ENCODE measurements around the gene CELSR1.
"Not testable (repeated sequence)": the region's sequence is repeated elsewhere in the genome, so short reads cannot be mapped to it uniquely, and the experiment has no call there.

CELSR1 gene

DNA sequence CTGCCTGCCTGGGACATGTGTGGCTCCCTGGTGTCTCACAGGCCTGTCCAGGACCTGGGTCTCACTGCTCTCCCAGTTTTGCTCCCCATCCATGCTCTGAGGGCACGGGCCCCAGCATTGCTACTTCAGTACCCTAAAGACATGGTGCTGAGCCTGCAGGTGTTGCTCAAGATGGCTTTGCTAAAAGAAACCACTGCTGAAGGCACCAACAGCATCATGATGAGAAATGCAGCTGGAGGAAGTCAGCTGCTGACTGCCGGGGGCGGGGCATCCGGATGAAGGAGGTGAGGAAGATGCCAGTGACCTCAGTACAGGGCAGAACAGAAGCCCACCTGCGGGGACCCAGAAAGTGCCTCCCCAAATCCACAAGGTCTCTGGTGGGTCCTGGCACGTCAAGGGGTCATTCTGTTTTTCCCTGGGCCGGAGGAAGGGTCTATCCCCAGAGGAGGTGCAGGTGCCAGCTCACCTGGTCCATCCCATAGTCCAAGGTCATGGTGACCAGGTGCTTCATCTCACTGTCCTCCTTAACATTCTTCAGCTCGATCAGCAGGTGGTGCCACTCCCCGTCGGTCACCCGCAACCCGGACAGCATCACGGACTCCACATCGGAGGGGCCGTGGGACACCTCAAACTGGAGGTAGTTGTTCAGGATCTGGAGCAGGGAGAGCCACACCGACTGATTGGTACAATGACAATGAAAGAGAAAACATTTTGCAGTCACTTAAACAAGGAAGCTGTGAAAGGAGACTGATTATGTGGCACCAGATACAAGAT, 138.0 kb downstream of the CELSR1 start:
- DNase-seq: no peak
- H4K8ac ChIP-seq (ENCODE audit: low read depth, low read length): no peak overlapping the region
- H2BK15ac ChIP-seq (replicated peaks; ENCODE audit: low read depth): no peak overlapping the region
- no peak overlapping the region for H3K18ac ChIP-seq (ENCODE audit: low read length)
- H3K79me1 ChIP-seq (ENCODE audit: low read length): no peaks in the 10 kb centered on the region
- no peak overlapping the region for H2BK5ac ChIP-seq (ENCODE audit: low read length)
- no peaks in the 10 kb centered on the region for H3K79me2 ChIP-seq (ENCODE audit: control insufficient read depth, insufficient read depth, low read length)
- H3K4me2 ChIP-seq (ENCODE audit: low read length): no peak overlapping the region
- H2BK120ac ChIP-seq (ENCODE audit: low read depth, low read length): no peak overlapping the region
- no peak overlapping the region for H3K9ac ChIP-seq (ENCODE audit: low read length)
- no CpG with 5 or more reads among the region's 16 CpGs for WGBS (ENCODE audit: extremely low coverage, insufficient coverage, low lambda C conversion rate)
- H3K4me1 ChIP-seq (ENCODE audit: control insufficient read depth, low read depth, low read length): no peaks in the 10 kb centered on the region
- no peak overlapping the region for H3K4ac ChIP-seq (ENCODE audit: low read depth, low read length)
- H3K23ac ChIP-seq (ENCODE audit: low read length): no peak overlapping the region
- H3K36me3 ChIP-seq (ENCODE audit: control insufficient read depth, insufficient read depth, low read length): no peaks in the 10 kb centered on the region
- H3K56ac ChIP-seq (ENCODE audit: low read length): no peak overlapping the region
- H3K27me3 ChIP-seq (ENCODE audit: insufficient read depth, low read length, poor library complexity): no peaks in the 10 kb centered on the region
- no peak overlapping the region for H4K5ac ChIP-seq (ENCODE audit: low read length)
- H2AK5ac ChIP-seq (ENCODE audit: low read length): no peak overlapping the region
- H3K4me3 ChIP-seq (ENCODE audit: low read length): no peak overlapping the region
- no peak overlapping the region for H3K27ac ChIP-seq (ENCODE audit: low read depth, low read length)

GRCh38 chr22:46397951-46398350, 139.5 kb downstream of the CELSR1 start:
- Histone ChIP-seq H2BK120ac (ENCODE audit: low read depth, low read length) (no peak overlapping the region), H3K23ac (ENCODE audit: low read length) (no peak overlapping the region), H3K4me2 (ENCODE audit: low read length) (no peak overlapping the region), H3K4me1 (ENCODE audit: control insufficient read depth, low read depth, low read length) (no peaks in the 10 kb centered on the region), H3K56ac (ENCODE audit: low read length) (no peak overlapping the region), H3K27me3 (ENCODE audit: insufficient read depth, low read length, poor library complexity) (no peaks in the 10 kb centered on the region), H3K27ac (ENCODE audit: low read depth, low read length) (no peak overlapping the region), H3K4me3 (ENCODE audit: low read length) (no peak overlapping the region), H3K4ac (ENCODE audit: low read depth, low read length) (no peak overlapping the region), H2BK5ac (ENCODE audit: low read length) (no peak overlapping the region), H3K79me1 (ENCODE audit: low read length) (no peaks in the 10 kb centered on the region), H3K79me2 (ENCODE audit: control insufficient read depth, insufficient read depth, low read length) (no peaks in the 10 kb centered on the region), H2AK5ac (ENCODE audit: low read length) (no peak overlapping the region), H3K9ac (ENCODE audit: low read length) (no peak overlapping the region), H4K8ac (ENCODE audit: low read depth, low read length) (no peak overlapping the region), H2BK15ac (replicated peaks; ENCODE audit: low read depth) (no peak overlapping the region), H3K18ac (ENCODE audit: low read length) (no peak overlapping the region), H3K36me3 (ENCODE audit: control insufficient read depth, insufficient read depth, low read length) (no peaks in the 10 kb centered on the region), H4K5ac (ENCODE audit: low read length) (no peak overlapping the region)
- DNase-seq: no peak
- WGBS (ENCODE audit: extremely low coverage, insufficient coverage, low lambda C conversion rate): no CpG with 5 or more reads among the region's 19 CpGs

DNA sequence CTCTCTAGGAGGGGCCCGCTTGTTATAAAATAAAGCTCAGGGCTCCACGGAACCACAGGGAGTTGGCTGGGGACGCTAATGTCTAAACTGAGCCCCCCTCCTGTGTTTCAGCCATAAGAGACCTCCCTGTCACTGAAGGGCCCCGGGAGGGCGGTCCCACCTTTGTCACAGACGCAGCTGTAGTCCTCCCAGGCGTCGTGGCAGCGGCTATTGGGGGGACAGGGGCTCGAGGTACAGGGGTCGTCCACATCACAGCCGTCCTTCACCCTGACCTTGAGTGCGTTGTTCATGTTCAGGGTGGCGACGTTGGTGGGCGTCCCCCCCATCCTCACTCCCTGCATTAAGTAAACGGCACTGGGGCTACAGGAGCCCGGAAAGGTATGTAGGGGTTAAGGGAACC, 139.9 kb downstream of the CELSR1 start:
- no peak overlapping the region for H4K8ac ChIP-seq (ENCODE audit: low read depth, low read length)
- no CpG with 5 or more reads among the region's 18 CpGs for WGBS (ENCODE audit: extremely low coverage, insufficient coverage, low lambda C conversion rate)
- no peaks in the 10 kb centered on the region for H3K79me1 ChIP-seq (ENCODE audit: low read length)
- no peaks in the 10 kb centered on the region for H3K4me1 ChIP-seq (ENCODE audit: control insufficient read depth, low read depth, low read length)
- H3K4me2 ChIP-seq (ENCODE audit: low read length): no peak overlapping the region
- H3K23ac ChIP-seq (ENCODE audit: low read length): no peak overlapping the region
- no peaks in the 10 kb centered on the region for H3K36me3 ChIP-seq (ENCODE audit: control insufficient read depth, insufficient read depth, low read length)
- no peak overlapping the region for H3K9ac ChIP-seq (ENCODE audit: low read length)
- no peak overlapping the region for H3K4ac ChIP-seq (ENCODE audit: low read depth, low read length)
- H3K27ac ChIP-seq (ENCODE audit: low read depth, low read length): no peak overlapping the region
- no peak overlapping the region for H2BK120ac ChIP-seq (ENCODE audit: low read depth, low read length)
- H2BK15ac ChIP-seq (replicated peaks; ENCODE audit: low read depth): no peak overlapping the region
- no peak for DNase-seq
- no peaks in the 10 kb centered on the region for H3K27me3 ChIP-seq (ENCODE audit: insufficient read depth, low read length, poor library complexity)
- H3K79me2 ChIP-seq (ENCODE audit: control insufficient read depth, insufficient read depth, low read length): no peaks in the 10 kb centered on the region
- H3K18ac ChIP-seq (ENCODE audit: low read length): no peak overlapping the region
- H3K56ac ChIP-seq (ENCODE audit: low read length): no peak overlapping the region
- H3K4me3 ChIP-seq (ENCODE audit: low read length): no peak overlapping the region
- H2AK5ac ChIP-seq (ENCODE audit: low read length): no peak overlapping the region
- H4K5ac ChIP-seq (ENCODE audit: low read length): no peak overlapping the region
- no peak overlapping the region for H2BK5ac ChIP-seq (ENCODE audit: low read length)

DNA sequence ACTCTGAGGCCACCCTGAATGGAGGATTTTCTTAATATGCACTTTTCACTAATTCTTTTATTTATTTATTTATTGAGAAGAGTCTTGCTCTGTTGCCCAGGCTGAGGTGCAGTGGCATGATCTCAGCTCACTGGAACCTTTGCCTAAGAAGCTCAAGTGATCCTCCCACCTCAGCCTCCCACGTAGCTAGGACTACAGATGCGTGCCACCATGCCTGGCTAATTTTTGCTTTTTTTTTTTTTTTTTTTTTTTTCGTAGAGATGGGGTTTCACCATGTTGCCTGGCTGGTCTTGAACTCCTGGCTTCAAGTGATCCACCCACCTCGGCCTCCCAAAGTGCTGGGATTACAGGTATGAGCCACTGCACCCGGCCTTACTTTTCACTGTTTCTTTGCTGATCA, 140.4 kb downstream of the CELSR1 start:
- H3K79me2 ChIP-seq (ENCODE audit: control insufficient read depth, insufficient read depth, low read length): not testable (repeated sequence)

DNA sequence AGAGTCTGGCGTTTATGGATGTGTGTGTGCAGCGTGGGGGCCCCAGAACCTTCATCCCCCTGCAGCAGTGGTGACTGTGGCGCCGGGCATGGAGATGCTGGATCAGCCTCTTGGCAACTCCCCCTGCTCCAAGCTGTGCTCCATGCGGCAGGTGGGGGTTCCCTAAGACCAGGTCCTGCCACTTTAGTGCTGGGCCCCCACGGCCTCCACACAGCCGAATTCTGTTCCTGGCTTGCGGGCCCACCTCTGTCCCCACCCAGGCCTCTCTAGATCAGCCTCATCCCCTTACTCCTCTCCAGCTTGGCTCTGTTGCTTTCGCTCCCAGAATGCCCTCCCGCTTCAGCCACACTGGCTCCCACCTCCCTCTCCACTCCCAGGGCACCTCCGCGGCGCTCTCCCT, 142.3 kb downstream of the CELSR1 start:
- H3K4me3 ChIP-seq (ENCODE audit: low read length): no peak overlapping the region
- H4K5ac ChIP-seq (ENCODE audit: low read length): no peak overlapping the region
- H3K23ac ChIP-seq (ENCODE audit: low read length): no peak overlapping the region
- no peak overlapping the region for H2BK120ac ChIP-seq (ENCODE audit: low read depth, low read length)
- H3K4me1 ChIP-seq (ENCODE audit: control insufficient read depth, low read depth, low read length): no peaks in the 10 kb centered on the region
- H4K8ac ChIP-seq (ENCODE audit: low read depth, low read length): no peak overlapping the region
- no peak overlapping the region for H3K27ac ChIP-seq (ENCODE audit: low read depth, low read length)
- no CpG with 5 or more reads among the region's 13 CpGs for WGBS (ENCODE audit: extremely low coverage, insufficient coverage, low lambda C conversion rate)
- H3K56ac ChIP-seq (ENCODE audit: low read length): no peak overlapping the region
- H3K79me2 ChIP-seq (ENCODE audit: control insufficient read depth, insufficient read depth, low read length): no peaks in the 10 kb centered on the region
- H3K18ac ChIP-seq (ENCODE audit: low read length): no peak overlapping the region
- H3K4ac ChIP-seq (ENCODE audit: low read depth, low read length): no peak overlapping the region
- H2AK5ac ChIP-seq (ENCODE audit: low read length): no peak overlapping the region
- no peaks in the 10 kb centered on the region for H3K36me3 ChIP-seq (ENCODE audit: control insufficient read depth, insufficient read depth, low read length)
- H3K4me2 ChIP-seq (ENCODE audit: low read length): no peak overlapping the region
- H3K27me3 ChIP-seq (ENCODE audit: insufficient read depth, low read length, poor library complexity): no peaks in the 10 kb centered on the region
- H3K9ac ChIP-seq (ENCODE audit: low read length): no peak overlapping the region
- H2BK15ac ChIP-seq (replicated peaks; ENCODE audit: low read depth): no peak overlapping the region
- no peak overlapping the region for H2BK5ac ChIP-seq (ENCODE audit: low read length)
- DNase-seq: no peak
- no peaks in the 10 kb centered on the region for H3K79me1 ChIP-seq (ENCODE audit: low read length)

More for the DNA sequence above, 140.4 kb downstream of the CELSR1 start:
- not testable (repeated sequence) for H2BK15ac ChIP-seq (replicated peaks; ENCODE audit: low read depth); H3K36me3 ChIP-seq (ENCODE audit: control insufficient read depth, insufficient read depth, low read length); H3K27me3 ChIP-seq (ENCODE audit: insufficient read depth, low read length, poor library complexity); H3K27ac ChIP-seq (ENCODE audit: low read depth, low read length); DNase-seq; H3K4me2 ChIP-seq (ENCODE audit: low read length); H3K56ac ChIP-seq (ENCODE audit: low read length); H3K18ac ChIP-seq (ENCODE audit: low read length); H3K4ac ChIP-seq (ENCODE audit: low read depth, low read length); H4K8ac ChIP-seq (ENCODE audit: low read depth, low read length); H2BK5ac ChIP-seq (ENCODE audit: low read length); H3K79me1 ChIP-seq (ENCODE audit: low read length); H3K23ac ChIP-seq (ENCODE audit: low read length); H3K9ac ChIP-seq (ENCODE audit: low read length); H3K4me3 ChIP-seq (ENCODE audit: low read length); H3K4me1 ChIP-seq (ENCODE audit: control insufficient read depth, low read depth, low read length); H2AK5ac ChIP-seq (ENCODE audit: low read length); H4K5ac ChIP-seq (ENCODE audit: low read length); H2BK120ac ChIP-seq (ENCODE audit: low read depth, low read length)
- WGBS (ENCODE audit: extremely low coverage, insufficient coverage, low lambda C conversion rate): no CpG with 5 or more reads among the region's 5 CpGs

- no peaks in the 10 kb centered on the region for H3K79me1 ChIP-seq (ENCODE audit: low read length)
- no peak overlapping the region for H3K56ac ChIP-seq (ENCODE audit: low read length)
- H3K23ac ChIP-seq (ENCODE audit: low read length): no peak overlapping the region
- no peaks in the 10 kb centered on the region for H3K36me3 ChIP-seq (ENCODE audit: control insufficient read depth, insufficient read depth, low read length)
- H3K27me3 ChIP-seq (ENCODE audit: insufficient read depth, low read length, poor library complexity): no peaks in the 10 kb centered on the region
- H3K79me2 ChIP-seq (ENCODE audit: control insufficient read depth, insufficient read depth, low read length): no peaks in the 10 kb centered on the region
- H4K8ac ChIP-seq (ENCODE audit: low read depth, low read length): no peak overlapping the region
- no peak overlapping the region for H3K4ac ChIP-seq (ENCODE audit: low read depth, low read length)
- no peak overlapping the region for H2BK5ac ChIP-seq (ENCODE audit: low read length)
- no peak overlapping the region for H2BK120ac ChIP-seq (ENCODE audit: low read depth, low read length)
- DNase-seq: no peak
- H3K9ac ChIP-seq (ENCODE audit: low read length): no peak overlapping the region
- H3K18ac ChIP-seq (ENCODE audit: low read length): no peak overlapping the region
- H4K5ac ChIP-seq (ENCODE audit: low read length): no peak overlapping the region
- H2AK5ac ChIP-seq (ENCODE audit: low read length): no peak overlapping the region
- H3K27ac ChIP-seq (ENCODE audit: low read depth, low read length): no peak overlapping the region
- H3K4me3 ChIP-seq (ENCODE audit: low read length): no peak overlapping the region
- no peaks in the 10 kb centered on the region for H3K4me1 ChIP-seq (ENCODE audit: control insufficient read depth, low read depth, low read length)
- no CpG with 5 or more reads among the region's 14 CpGs for whole genome bisulfite sequencing (ENCODE audit: extremely low coverage, insufficient coverage, low lambda C conversion rate)
- H2BK15ac ChIP-seq (replicated peaks; ENCODE audit: low read depth): no peak overlapping the region
- H3K4me2 ChIP-seq (ENCODE audit: low read length): no peak overlapping the region
Measured at GRCh38 chr22:46394622-46395021, 142.8 kb downstream of the CELSR1 start.

Measured in mesendoderm (in vitro differentiated cells).